GM23338 (cell line): ENCODE results near the gene TENT5A. TPM values are rescaled to one million over a fixed set of nuclear protein-coding genes. Genes with fewer than 3 reads are reported as not detected.

ENCODE experiments used
- ATAC-seq: fragments of 200-7000 bp; cut with Tn5 transposase; 3 replicates; pipeline ENCODE4 v1.9.1; 2020
- DNase-seq: peaks from one replicate; pipeline ENCODE4 v3.0.0-alpha.2; 2015; ENCODE audit warnings: low spot score
- H2AFZ ChIP-seq: fragments of 200-600 bp; sonication (generic); 2 replicates; pipeline ENCODE4 v1.8.0; 2016; ENCODE audit warnings: antibody characterized with exemption, mild to moderate bottlenecking, moderate library complexity
- H3F3A ChIP-seq: fragments of 200-600 bp; sonication (generic); replicated peaks from 2 replicates; pipeline ENCODE4 v1.8.0; 2017; ENCODE audit warnings: antibody characterized with exemption, mixed run types, low read depth
- H3K27ac ChIP-seq: fragments of 200-600 bp; sonication (generic); 2 replicates; pipeline ENCODE4 v1.6.1; 2016; ENCODE audit warnings: low read depth
- H3K27me3 ChIP-seq: fragments of 200-600 bp; sonication (generic); 2 replicates; pipeline ENCODE4 v1.8.0; 2016; ENCODE audit warnings: mild to moderate bottlenecking, mixed run types, moderate library complexity; ENCODE audit not compliant: insufficient read depth
- H3K36me3 ChIP-seq: fragments of 200-600 bp; sonication (generic); 2 replicates; pipeline ENCODE4 v1.8.0; 2016; ENCODE audit warnings: mild to moderate bottlenecking; ENCODE audit not compliant: insufficient read depth
- H3K4me1 ChIP-seq: fragments of 200-600 bp; sonication (generic); 2 replicates; pipeline ENCODE4 v1.8.0; 2016; ENCODE audit warnings: mild to moderate bottlenecking, moderate library complexity; ENCODE audit not compliant: insufficient read depth
- H3K4me2 ChIP-seq: fragments of 200-600 bp; sonication (generic); 2 replicates; pipeline ENCODE4 v1.7.1; 2017; ENCODE audit warnings: mixed run types
- H3K4me3 ChIP-seq: fragments of 200-600 bp; sonication (generic); 2 replicates; pipeline ENCODE4 v1.6.1; 2016; ENCODE audit warnings: mixed run types
- H3K79me2 ChIP-seq: fragments of 200-600 bp; sonication (generic); replicated peaks from 2 replicates; pipeline ENCODE4 v1.8.0; 2017; ENCODE audit warnings: mild to moderate bottlenecking; ENCODE audit not compliant: insufficient read depth
- H3K9me2 ChIP-seq: fragments of 200-600 bp; sonication (generic); 2 replicates; pipeline ENCODE4 v1.8.0; 2017; ENCODE audit not compliant: insufficient read depth
- H4K20me1 ChIP-seq: fragments of 200-600 bp; sonication (generic); replicated peaks from 2 replicates; pipeline ENCODE4 v1.8.0; 2017; ENCODE audit warnings: mild to moderate bottlenecking; ENCODE audit not compliant: insufficient read depth
- H3K27ac Mint-ChIP-seq: 2 replicates; pipeline ENCODE4 v1.8.0; 2020; ENCODE audit warnings: inconsistent platforms, mild to moderate bottlenecking, moderate library complexity, mixed read lengths
- H3K27me3 Mint-ChIP-seq: 3 replicates; pipeline ENCODE4 v1.8.0; 2022; ENCODE audit warnings: low read depth, mild to moderate bottlenecking, moderate library complexity, mixed read lengths, inconsistent platforms; ENCODE audit not compliant: insufficient read depth, poor library complexity
- H3K36me3 Mint-ChIP-seq: 3 replicates; pipeline ENCODE4 v1.8.0; 2021; ENCODE audit warnings: low read depth, mild to moderate bottlenecking, inconsistent platforms, moderate library complexity, mixed read lengths
- H3K4me1 Mint-ChIP-seq: 3 replicates; pipeline ENCODE4 v1.8.0; 2020; ENCODE audit warnings: mild to moderate bottlenecking, inconsistent platforms, mixed read lengths
- H3K4me3 Mint-ChIP-seq: 3 replicates; pipeline ENCODE4 v1.8.0; 2021; ENCODE audit warnings: moderate library complexity, mild to moderate bottlenecking, inconsistent platforms, mixed read lengths
- H3K9me3 Mint-ChIP-seq: 3 replicates; pipeline ENCODE4 v1.8.0; 2020; ENCODE audit warnings: moderate library complexity, mild to moderate bottlenecking, inconsistent platforms, mixed read lengths
- CREB1 ChIP-seq: fragments of 250-450 bp; sonication (Bioruptor Pico); IDR thresholded peaks from 2 replicates; pipeline ENCODE4 v1.5.0; 2020; ENCODE audit warnings: low read depth, mild to moderate bottlenecking, moderate library complexity
- EZH2 ChIP-seq: fragments of 200-600 bp; sonication (generic); IDR thresholded peaks from one replicate; pipeline ENCODE4 v1.8.0; 2017; ENCODE audit warnings: antibody characterized with exemption, mild to moderate bottlenecking, low read depth; ENCODE audit not compliant: unreplicated experiment
- EZH2phosphoT487 ChIP-seq: fragments of 200-600 bp; sonication (generic); IDR thresholded peaks from one replicate; pipeline ENCODE4 v1.8.1; 2018; ENCODE audit warnings: antibody characterized with exemption; ENCODE audit not compliant: unreplicated experiment
- JUNB ChIP-seq: IDR thresholded peaks from one replicate; pipeline ENCODE4 v1.6.1; 2016; ENCODE audit warnings: antibody characterized with exemption; ENCODE audit not compliant: unreplicated experiment
- NANOG ChIP-seq: IDR thresholded peaks from 2 replicates; pipeline ENCODE4 v1.6.1; 2016; ENCODE audit warnings: antibody characterized with exemption, borderline replicate concordance
- POLR2AphosphoS5 ChIP-seq: IDR thresholded peaks from 2 replicates; pipeline ENCODE4 v1.6.1; 2016; ENCODE audit warnings: antibody characterized with exemption, low read depth
- STAT1 ChIP-seq: IDR thresholded peaks from one replicate; pipeline ENCODE4 v1.6.1; 2016; ENCODE audit warnings: antibody characterized with exemption; ENCODE audit not compliant: unreplicated experiment
- ZNF114 ChIP-seq: fragments of 250-450 bp; sonication (Bioruptor Pico); IDR thresholded peaks from 2 replicates; pipeline ENCODE4 v1.5.0; 2020; ENCODE audit warnings: mild to moderate bottlenecking, moderate library complexity
- ZNF331 ChIP-seq: fragments of 250-450 bp; sonication (Bioruptor Pico); IDR thresholded peaks from 2 replicates; pipeline ENCODE4 v1.5.0; 2020; ENCODE audit warnings: low read depth, mild to moderate bottlenecking, moderate library complexity
- polyA plus RNA-seq: library from polyadenylated mRNA; unstranded; fragments of >200 nt; fragmentation: Nextera tagmentation; extraction: Ambion mirVana; gene quantifications from 2 replicates; pipeline ENCODE4 v1.2.1, GENCODE V29; 2016
- total RNA-seq: library from RNA; depleted of rRNA; stranded (reverse); fragments of >200 nt; shearing (Covaris generic); gene quantifications from 2 replicates; pipeline ENCODE4 v1.2.3, GENCODE V29; 2014
- TF ChIP-seq, protein P1 (sequence below): IDR thresholded peaks from 2 replicates; pipeline ENCODE4 v1.6.1; 2016; ENCODE audit warnings: antibody characterized with exemption
- TF ChIP-seq, protein P2 (sequence below), 2 experiments: fragments of 200-600 bp in 1 of 2; sonication (generic) in 1 of 2; conservative IDR thresholded peaks; 2 replicates each; pipeline versions ENCODE4 v1.5.1 to v1.6.1; 2016 to 2017; ENCODE audit warnings: antibody characterized with exemption in 2 of 2, low read depth in 2 of 2, mild to moderate bottlenecking in 2 of 2, moderate library complexity in 1 of 2
- TF ChIP-seq, protein P3 (sequence below): fragments of 250-450 bp; sonication (Bioruptor Pico); IDR thresholded peaks from 2 replicates; pipeline ENCODE4 v1.5.0; 2020; ENCODE audit warnings: mild to moderate bottlenecking, moderate library complexity
- TF ChIP-seq, protein P4 (sequence below): IDR thresholded peaks from one replicate; pipeline ENCODE4 v1.6.1; 2018; ENCODE audit warnings: antibody characterized with exemption; ENCODE audit not compliant: unreplicated experiment

The TENT5A gene
- total and polyA plus RNA-seq, 2 experiments from 2014 or later, result 3.8 to 4.7 TPM

DNA sequence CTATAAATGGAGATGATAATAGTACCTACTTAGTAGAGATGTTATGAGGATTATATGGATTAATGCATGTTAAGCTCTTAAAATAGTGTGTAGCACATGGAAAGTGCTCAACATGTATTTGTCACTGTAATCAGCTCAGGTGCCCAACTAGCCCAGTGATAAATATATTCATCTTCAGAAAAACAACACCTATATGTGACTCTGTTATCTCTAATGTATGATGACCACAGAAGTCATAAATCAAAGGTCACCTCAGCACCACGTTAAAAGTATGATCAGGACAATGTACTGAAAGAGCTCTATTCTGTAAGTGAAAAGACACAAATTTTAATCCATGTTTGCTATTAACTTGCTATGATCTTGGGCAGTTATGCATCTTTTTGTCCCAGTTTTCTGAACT lies 36.8 kb upstream of the TENT5A start:
- 0 out of 2 replicates have a peak, but pooled peaks cover 8% of the 10 kb centered on the region for H3K9me2 ChIP-seq
- H3K36me3 Mint-ChIP-seq, result no peaks in the 10 kb centered on the region
- H3K4me1 ChIP-seq, result peaks cover 35% of the 10 kb centered on the region
- H3K27ac ChIP-seq, result peak overlapping the region; percentile 89
- peak overlapping the region; percentile 7; the same call in 1 of the 2 replicates for H3K4me2 ChIP-seq
- H3K27me3 Mint-ChIP-seq, result no peaks in the 10 kb centered on the region
- H3K4me3 Mint-ChIP-seq, result no peak overlapping the region
- TF ChIP-seq ZNF114 (no peak), POLR2AphosphoS5 (no peak), NANOG (no peak), JUNB (no peak), EZH2 (no peak), EZH2phosphoT487 (no peak), STAT1 (no peak), ZNF331 (CRISPR knock-in tag) (no peak), CREB1 (CRISPR knock-in tag) (no peak)
- TF ChIP-seq, protein P1, sequence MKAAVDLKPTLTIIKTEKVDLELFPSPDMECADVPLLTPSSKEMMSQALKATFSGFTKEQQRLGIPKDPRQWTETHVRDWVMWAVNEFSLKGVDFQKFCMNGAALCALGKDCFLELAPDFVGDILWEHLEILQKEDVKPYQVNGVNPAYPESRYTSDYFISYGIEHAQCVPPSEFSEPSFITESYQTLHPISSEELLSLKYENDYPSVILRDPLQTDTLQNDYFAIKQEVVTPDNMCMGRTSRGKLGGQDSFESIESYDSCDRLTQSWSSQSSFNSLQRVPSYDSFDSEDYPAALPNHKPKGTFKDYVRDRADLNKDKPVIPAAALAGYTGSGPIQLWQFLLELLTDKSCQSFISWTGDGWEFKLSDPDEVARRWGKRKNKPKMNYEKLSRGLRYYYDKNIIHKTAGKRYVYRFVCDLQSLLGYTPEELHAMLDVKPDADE, result no peak
- TF ChIP-seq, protein P2, sequence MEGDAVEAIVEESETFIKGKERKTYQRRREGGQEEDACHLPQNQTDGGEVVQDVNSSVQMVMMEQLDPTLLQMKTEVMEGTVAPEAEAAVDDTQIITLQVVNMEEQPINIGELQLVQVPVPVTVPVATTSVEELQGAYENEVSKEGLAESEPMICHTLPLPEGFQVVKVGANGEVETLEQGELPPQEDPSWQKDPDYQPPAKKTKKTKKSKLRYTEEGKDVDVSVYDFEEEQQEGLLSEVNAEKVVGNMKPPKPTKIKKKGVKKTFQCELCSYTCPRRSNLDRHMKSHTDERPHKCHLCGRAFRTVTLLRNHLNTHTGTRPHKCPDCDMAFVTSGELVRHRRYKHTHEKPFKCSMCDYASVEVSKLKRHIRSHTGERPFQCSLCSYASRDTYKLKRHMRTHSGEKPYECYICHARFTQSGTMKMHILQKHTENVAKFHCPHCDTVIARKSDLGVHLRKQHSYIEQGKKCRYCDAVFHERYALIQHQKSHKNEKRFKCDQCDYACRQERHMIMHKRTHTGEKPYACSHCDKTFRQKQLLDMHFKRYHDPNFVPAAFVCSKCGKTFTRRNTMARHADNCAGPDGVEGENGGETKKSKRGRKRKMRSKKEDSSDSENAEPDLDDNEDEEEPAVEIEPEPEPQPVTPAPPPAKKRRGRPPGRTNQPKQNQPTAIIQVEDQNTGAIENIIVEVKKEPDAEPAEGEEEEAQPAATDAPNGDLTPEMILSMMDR (conservative IDR thresholded peaks at IDR 0.05; ENCODE audit: low read depth in 2 of 2), result no peak
- TF ChIP-seq, protein P3, sequence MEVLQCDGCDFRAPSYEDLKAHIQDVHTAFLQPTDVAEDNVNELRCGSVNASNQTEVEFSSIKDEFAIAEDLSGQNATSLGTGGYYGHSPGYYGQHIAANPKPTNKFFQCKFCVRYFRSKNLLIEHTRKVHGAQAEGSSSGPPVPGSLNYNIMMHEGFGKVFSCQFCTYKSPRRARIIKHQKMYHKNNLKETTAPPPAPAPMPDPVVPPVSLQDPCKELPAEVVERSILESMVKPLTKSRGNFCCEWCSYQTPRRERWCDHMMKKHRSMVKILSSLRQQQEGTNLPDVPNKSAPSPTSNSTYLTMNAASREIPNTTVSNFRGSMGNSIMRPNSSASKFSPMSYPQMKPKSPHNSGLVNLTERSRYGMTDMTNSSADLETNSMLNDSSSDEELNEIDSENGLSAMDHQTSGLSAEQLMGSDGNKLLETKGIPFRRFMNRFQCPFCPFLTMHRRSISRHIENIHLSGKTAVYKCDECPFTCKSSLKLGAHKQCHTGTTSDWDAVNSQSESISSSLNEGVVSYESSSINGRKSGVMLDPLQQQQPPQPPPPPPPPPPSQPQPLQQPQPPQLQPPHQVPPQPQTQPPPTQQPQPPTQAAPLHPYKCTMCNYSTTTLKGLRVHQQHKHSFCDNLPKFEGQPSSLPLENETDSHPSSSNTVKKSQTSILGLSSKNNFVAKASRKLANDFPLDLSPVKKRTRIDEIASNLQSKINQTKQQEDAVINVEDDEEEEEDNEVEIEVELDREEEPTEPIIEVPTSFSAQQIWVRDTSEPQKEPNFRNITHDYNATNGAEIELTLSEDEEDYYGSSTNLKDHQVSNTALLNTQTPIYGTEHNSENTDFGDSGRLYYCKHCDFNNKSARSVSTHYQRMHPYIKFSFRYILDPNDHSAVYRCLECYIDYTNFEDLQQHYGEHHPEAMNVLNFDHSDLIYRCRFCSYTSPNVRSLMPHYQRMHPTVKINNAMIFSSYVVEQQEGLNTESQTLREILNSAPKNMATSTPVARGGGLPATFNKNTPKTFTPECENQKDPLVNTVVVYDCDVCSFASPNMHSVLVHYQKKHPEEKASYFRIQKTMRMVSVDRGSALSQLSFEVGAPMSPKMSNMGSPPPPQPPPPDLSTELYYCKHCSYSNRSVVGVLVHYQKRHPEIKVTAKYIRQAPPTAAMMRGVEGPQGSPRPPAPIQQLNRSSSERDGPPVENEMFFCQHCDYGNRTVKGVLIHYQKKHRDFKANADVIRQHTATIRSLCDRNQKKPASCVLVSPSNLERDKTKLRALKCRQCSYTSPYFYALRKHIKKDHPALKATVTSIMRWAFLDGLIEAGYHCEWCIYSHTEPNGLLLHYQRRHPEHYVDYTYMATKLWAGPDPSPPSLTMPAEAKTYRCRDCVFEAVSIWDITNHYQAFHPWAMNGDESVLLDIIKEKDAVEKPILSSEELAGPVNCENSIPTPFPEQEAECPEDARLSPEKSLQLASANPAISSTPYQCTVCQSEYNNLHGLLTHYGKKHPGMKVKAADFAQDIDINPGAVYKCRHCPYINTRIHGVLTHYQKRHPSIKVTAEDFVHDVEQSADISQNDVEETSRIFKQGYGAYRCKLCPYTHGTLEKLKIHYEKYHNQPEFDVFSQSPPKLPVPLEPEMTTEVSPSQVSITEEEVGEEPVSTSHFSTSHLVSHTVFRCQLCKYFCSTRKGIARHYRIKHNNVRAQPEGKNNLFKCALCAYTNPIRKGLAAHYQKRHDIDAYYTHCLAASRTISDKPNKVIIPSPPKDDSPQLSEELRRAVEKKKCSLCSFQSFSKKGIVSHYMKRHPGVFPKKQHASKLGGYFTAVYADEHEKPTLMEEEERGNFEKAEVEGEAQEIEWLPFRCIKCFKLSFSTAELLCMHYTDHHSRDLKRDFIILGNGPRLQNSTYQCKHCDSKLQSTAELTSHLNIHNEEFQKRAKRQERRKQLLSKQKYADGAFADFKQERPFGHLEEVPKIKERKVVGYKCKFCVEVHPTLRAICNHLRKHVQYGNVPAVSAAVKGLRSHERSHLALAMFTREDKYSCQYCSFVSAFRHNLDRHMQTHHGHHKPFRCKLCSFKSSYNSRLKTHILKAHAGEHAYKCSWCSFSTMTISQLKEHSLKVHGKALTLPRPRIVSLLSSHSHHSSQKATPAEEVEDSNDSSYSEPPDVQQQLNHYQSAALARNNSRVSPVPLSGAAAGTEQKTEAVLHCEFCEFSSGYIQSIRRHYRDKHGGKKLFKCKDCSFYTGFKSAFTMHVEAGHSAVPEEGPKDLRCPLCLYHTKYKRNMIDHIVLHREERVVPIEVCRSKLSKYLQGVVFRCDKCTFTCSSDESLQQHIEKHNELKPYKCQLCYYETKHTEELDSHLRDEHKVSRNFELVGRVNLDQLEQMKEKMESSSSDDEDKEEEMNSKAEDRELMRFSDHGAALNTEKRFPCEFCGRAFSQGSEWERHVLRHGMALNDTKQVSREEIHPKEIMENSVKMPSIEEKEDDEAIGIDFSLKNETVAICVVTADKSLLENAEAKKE (CRISPR knock-in tag), result no peak
- TF ChIP-seq, protein P4, sequence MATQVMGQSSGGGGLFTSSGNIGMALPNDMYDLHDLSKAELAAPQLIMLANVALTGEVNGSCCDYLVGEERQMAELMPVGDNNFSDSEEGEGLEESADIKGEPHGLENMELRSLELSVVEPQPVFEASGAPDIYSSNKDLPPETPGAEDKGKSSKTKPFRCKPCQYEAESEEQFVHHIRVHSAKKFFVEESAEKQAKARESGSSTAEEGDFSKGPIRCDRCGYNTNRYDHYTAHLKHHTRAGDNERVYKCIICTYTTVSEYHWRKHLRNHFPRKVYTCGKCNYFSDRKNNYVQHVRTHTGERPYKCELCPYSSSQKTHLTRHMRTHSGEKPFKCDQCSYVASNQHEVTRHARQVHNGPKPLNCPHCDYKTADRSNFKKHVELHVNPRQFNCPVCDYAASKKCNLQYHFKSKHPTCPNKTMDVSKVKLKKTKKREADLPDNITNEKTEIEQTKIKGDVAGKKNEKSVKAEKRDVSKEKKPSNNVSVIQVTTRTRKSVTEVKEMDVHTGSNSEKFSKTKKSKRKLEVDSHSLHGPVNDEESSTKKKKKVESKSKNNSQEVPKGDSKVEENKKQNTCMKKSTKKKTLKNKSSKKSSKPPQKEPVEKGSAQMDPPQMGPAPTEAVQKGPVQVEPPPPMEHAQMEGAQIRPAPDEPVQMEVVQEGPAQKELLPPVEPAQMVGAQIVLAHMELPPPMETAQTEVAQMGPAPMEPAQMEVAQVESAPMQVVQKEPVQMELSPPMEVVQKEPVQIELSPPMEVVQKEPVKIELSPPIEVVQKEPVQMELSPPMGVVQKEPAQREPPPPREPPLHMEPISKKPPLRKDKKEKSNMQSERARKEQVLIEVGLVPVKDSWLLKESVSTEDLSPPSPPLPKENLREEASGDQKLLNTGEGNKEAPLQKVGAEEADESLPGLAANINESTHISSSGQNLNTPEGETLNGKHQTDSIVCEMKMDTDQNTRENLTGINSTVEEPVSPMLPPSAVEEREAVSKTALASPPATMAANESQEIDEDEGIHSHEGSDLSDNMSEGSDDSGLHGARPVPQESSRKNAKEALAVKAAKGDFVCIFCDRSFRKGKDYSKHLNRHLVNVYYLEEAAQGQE, result no peak
- no peak for DNase-seq
- no peaks in the 10 kb centered on the region for H3F3A ChIP-seq
- peak overlapping the region; percentile 69 for H3K27ac Mint-ChIP-seq
- no peak overlapping the region for H2AFZ ChIP-seq
- no peaks in the 10 kb centered on the region for H3K27me3 ChIP-seq
- no peaks in the 10 kb centered on the region for H3K79me2 ChIP-seq
- H3K4me1 Mint-ChIP-seq, result peaks cover 48% of the 10 kb centered on the region
- no peak for ATAC-seq
- no peak overlapping the region for H3K4me3 ChIP-seq
- no peaks in the 10 kb centered on the region for H3K36me3 ChIP-seq
- no peaks in the 10 kb centered on the region for H4K20me1 ChIP-seq
- no peaks in the 10 kb centered on the region for H3K9me3 Mint-ChIP-seq
